Activated CD8-positive, alpha-beta memory T cell treated with anti-CD3 and anti-CD28 coated beads, Interleukin-2, amount 10 ng/mL, durations not matched to agents 7 days and 5 days (primary cell): ENCODE results near the gene ZDHHC24. TPM values are rescaled to one million over a fixed set of nuclear protein-coding genes. Genes with fewer than 3 reads are reported as not detected.

ENCODE experiments used
- ATAC-seq: fragments of 150-1000 bp; cut with Tn5 transposase; one replicate; pipeline ENCODE4 v1.10.0; 2021; ENCODE audit warnings: moderate library complexity
- CTCF ChIA-PET: fragments of 350-600 bp; sonication (Branson Sonifier 250); formaldehyde crosslinking; loops from one replicate; lab custom pipeline; 2021; ENCODE audit warnings: antibody characterized with exemption; lab: Charles Lee
- DNase-seq: peaks from one replicate; pipeline ENCODE4 v3.0.0-alpha.2; 2020
- H3K27ac Mint-ChIP-seq: one replicate; pipeline ENCODE4 v1.8.0; 2021; ENCODE audit warnings: mild to moderate bottlenecking, mixed read lengths
- H3K27me3 Mint-ChIP-seq: one replicate; pipeline ENCODE4 v1.8.0; 2021; ENCODE audit warnings: mixed read lengths
- H3K36me3 Mint-ChIP-seq: one replicate; pipeline ENCODE4 v1.8.0; 2021; ENCODE audit warnings: mild to moderate bottlenecking, mixed read lengths
- H3K4me1 Mint-ChIP-seq: one replicate; pipeline ENCODE4 v1.8.0; 2021; ENCODE audit warnings: mixed read lengths
- H3K4me3 Mint-ChIP-seq: one replicate; pipeline ENCODE4 v1.8.0; 2021; ENCODE audit warnings: mild to moderate bottlenecking, moderate library complexity, mixed read lengths
- H3K9me3 Mint-ChIP-seq: one replicate; pipeline ENCODE4 v1.8.0; 2022; ENCODE audit warnings: low read depth, mixed read lengths
- total RNA-seq, 2 experiments: library from RNA; stranded (reverse); gene quantifications; one replicate each; pipeline ENCODE4 v1.2.3, GENCODE V29; 2021

Gene ZDHHC24
- total RNA-seq, 2 experiments from 2014 or later = 18.7 to 19.8 TPM

DNA sequence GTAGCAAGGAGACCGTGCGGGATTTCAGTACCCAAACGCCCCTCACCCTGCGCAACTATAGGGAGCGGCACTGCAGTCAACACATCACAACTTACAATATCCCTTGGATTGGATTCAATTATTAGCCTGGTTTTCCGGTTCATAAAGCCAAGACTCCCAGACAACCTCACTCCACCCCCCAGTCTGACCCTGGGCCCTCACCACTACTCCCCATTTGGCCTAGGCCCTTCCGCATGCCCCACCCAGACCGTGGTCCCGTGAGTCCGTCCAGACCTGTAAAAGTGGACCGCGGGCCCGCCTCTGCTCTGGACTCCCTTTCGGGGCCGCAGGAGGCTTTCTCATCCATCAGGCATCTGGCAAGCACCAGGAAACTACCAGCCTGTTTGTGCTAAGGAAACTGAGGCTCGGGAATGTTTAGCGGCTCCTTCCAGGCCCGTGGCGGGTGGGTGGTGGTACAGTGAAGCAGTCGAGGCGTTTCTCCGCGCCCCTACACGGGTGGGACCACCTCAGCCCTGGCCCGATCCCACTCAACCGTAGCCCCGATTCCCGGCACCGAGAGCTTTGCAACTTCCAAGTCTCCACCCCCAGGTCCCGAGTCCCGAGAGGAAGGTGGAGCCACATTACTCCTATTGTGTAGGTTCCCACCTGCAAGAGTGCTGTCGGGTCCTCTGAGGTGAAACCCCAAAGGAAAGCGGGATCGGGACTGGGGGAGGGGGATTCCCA, 66.3 kb downstream of the ZDHHC24 start:
- Mint-ChIP-seq H3K27me3 (no peaks in the 10 kb centered on the region), H3K4me3 (peak overlapping the region; percentile 91), H3K4me1 (peaks cover 31% of the 10 kb centered on the region), H3K36me3 (peaks cover 7% of the 10 kb centered on the region), H3K27ac (peak overlapping the region; percentile 93), H3K9me3 (no peaks in the 10 kb centered on the region)
- no peak for ATAC-seq
- no peak for DNase-seq
- CTCF ChIA-PET = interaction anchor here (0.8 to 3.7 kb wide), 18 partner anchors 10 to 198 kb away, joined by 3 to 43 read pairs (median 5); partner anchors contain the start of genes MRPL11, PELI3, RBM4 and RBM4B

DNA sequence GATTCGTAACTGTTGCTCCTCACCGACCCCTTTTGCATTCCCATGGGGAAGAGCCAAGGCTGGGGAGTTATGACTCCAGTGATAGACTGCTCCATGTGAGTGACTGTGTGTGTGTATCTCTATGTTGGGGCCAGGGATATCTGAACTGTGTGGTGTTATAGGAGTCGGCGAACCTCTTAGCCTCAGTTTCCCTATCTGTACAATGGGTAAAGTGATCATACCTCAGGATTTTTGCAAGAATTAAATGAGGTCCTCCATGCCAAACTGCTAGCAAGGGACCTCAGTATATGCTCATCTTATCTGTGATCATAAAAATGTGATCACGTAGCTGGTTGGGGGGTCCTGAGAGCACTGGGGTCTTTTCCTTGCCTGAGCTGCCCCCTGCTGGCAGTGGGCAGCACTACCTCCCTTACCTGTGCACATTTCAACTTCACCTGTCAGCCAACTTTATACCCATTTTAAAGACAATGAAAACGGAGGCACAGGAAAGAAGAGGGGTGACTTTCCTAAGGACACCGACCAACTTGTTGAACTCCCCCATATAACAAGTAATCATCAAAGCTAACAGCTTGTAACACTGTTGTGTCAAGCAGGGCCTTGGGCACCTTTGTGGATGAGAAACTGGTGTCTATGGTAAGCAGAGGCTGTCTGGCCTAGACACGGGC, 67.0 kb downstream of the ZDHHC24 start:
- ATAC-seq (no peak), DNase-seq (no peak)
- Mint-ChIP-seq H3K27me3 (no peaks in the 10 kb centered on the region), H3K36me3 (peaks cover 7% of the 10 kb centered on the region), H3K9me3 (no peaks in the 10 kb centered on the region), H3K4me1 (peaks cover 31% of the 10 kb centered on the region), H3K4me3 (peak overlapping the region; percentile 91), H3K27ac (peak overlapping the region; percentile 93)
- CTCF ChIA-PET = interaction anchor here (0.8 to 3.7 kb wide), 9 partner anchors 11 to 199 kb away, joined by 3 to 43 read pairs (median 5); partner anchors contain the start of genes MRPL11, PELI3 and RBM4B

DNA sequence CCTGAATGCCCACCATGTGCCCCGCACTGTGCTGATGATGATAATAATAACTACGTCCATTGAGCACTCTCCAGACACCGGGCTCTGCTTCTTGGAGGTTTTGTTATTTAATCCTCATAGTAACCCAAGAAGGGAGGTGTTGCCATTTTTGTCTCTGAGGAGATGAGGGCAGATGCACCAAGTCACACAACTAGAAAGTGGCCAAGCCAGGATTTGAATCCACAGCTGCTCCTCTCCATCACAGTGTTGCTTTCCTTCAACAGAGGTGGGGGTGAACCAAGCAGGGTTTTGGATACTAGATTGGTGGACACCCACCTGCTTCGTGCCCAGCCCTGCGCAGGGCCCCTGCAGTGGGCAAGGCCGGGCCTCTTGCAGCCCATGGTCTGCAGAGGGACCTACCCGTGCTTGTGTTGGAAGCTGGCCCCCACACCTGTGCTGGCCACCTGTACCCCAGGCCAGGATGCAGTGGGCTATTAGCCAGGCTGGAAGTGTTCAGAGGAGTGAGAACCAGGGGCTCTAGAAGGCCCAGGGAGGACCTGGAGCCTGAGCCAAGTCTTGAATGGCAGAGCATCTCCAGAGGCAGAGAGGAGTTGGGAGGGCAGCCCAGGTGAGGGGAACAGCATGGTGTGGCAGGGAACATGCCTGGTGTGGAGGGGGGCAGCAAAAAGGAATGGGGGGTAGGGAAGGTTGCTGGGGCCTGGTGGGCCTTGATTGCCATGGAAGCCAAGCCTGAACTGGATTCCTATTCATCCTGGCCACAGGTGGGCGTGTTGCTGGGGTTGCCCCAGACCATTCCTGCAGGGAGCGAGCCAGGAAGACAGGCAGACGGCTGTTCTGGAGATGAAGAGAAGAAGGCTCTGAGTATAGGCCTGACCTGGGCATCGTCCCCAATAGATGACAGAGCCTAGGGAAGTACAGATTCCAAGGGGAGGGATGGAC, 68.3 kb downstream of the ZDHHC24 start:
- H3K4me3 Mint-ChIP-seq = no peak overlapping the region
- H3K36me3 Mint-ChIP-seq = peaks cover 3% of the 10 kb centered on the region
- H3K27ac Mint-ChIP-seq = no peak overlapping the region
- CTCF ChIA-PET = interaction anchor here (1.4 to 3.7 kb wide), 4 partner anchors 9 to 92 kb away, joined by 3 to 43 read pairs (median 14); partner anchors contain the start of gene PELI3
- no peaks in the 10 kb centered on the region for H3K27me3 Mint-ChIP-seq
- peaks cover 24% of the 10 kb centered on the region for H3K4me1 Mint-ChIP-seq
- no peak for ATAC-seq
- no peak for DNase-seq
- H3K9me3 Mint-ChIP-seq = no peaks in the 10 kb centered on the region

DNA sequence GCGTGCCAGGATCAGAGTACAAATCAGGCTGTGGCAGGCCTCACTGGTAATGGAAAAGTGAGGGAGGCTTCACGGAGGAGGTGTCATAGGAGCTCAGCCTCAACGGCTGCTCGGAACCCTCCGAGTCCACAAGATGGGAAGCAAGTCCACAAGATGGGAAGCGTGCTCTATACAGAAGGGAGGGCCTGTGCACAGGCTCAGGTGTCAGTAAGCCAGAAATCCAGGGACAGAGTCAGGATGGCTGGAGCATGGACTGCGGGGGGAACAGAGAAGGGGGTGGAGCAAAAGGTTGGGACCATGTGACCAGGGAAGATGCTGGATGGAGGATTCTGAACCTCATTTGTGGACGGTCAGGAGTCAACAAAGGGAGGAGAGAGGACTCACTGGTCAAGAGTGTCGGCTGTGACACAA, 69.0 kb downstream of the ZDHHC24 start:
- H3K27me3 Mint-ChIP-seq = no peaks in the 10 kb centered on the region
- no peak overlapping the region for H3K27ac Mint-ChIP-seq
- CTCF ChIA-PET = no interaction called here
- no peaks in the 10 kb centered on the region for H3K9me3 Mint-ChIP-seq
- DNase-seq (no peak), ATAC-seq (no peak)
- peaks cover 21% of the 10 kb centered on the region for H3K4me1 Mint-ChIP-seq
- H3K4me3 Mint-ChIP-seq = no peak overlapping the region
- H3K36me3 Mint-ChIP-seq = no peaks in the 10 kb centered on the region

DNA sequence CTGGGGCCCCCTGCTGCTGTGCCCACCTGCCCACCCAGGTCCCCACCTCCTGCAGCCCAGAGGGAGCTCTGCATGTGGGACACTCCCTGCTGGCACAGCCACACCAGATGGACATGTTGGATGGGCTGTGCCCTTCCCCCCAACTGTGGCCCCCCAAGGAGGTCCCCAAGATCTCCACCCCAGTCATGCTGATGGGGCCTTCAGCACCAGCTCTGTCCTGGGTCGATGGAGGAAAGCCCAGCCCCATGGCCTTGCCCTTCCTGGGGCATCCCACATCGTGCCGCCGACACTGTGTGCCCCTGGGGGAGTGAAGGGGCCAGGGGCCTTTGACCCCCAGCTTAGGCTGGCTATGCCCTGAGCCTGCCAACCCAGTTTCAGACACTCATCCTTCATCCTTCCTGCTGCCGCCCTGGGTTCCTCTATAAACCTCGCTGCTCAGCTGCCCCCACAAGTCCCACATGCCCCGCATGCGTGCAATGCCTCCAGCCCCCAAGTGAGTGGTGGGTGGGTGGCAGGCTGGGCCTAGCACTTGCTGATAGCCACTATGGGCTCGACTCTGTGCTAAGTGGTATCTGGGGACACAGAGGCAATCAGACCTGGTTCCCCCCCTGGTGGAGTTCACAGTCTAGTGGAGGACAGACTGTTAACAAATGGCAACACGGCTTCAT, 69.5 kb downstream of the ZDHHC24 start:
- peaks cover 18% of the 10 kb centered on the region for H3K4me1 Mint-ChIP-seq
- H3K27me3 Mint-ChIP-seq = no peaks in the 10 kb centered on the region
- H3K36me3 Mint-ChIP-seq = no peaks in the 10 kb centered on the region
- ATAC-seq = no peak
- no peak for DNase-seq
- H3K4me3 Mint-ChIP-seq = no peak overlapping the region
- CTCF ChIA-PET = no interaction called here
- H3K9me3 Mint-ChIP-seq = no peaks in the 10 kb centered on the region
- no peak overlapping the region for H3K27ac Mint-ChIP-seq

DNA sequence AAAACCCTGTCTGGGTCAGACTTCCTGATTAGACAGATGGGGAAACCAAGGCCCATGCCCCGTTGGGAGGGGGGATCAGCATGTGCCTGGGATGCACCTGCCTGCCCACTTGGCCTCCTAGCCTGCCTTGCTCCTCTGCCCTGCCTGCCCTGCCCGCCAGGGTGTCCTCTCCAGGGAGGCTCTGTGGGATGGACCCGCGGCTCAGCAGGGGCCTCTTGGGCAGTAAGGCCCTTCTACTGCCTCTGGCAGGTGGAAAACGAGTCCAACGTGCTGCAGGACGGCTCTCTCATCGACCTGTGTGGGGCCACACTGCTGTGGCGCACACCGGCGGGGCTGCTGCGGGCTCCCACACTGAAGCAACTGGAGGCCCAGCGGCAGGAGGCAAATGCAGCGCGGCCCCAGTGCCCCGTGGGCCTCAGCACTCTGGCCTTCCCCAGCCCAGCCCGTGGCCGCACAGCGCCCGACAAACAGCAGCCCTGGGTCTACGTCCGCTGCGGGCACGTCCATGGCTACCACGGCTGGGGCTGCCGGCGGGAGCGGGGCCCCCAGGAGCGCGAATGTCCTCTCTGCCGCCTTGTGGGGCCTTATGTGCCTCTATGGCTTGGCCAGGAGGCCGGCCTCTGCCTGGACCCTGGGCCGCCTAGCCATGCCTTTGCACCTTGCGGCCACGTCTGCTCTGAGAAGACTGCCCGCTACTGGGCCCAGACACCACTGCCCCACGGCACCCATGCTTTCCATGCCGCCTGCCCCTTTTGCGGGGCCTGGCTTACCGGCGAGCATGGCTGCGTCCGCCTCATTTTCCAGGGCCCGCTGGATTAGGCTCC, 70.3 kb downstream of the ZDHHC24 start:
- H3K27ac Mint-ChIP-seq = no peak overlapping the region
- ATAC-seq (no peak), DNase-seq (no peak)
- H3K4me1 Mint-ChIP-seq = peaks cover 13% of the 10 kb centered on the region
- no peaks in the 10 kb centered on the region for H3K27me3 Mint-ChIP-seq
- H3K9me3 Mint-ChIP-seq = no peaks in the 10 kb centered on the region
- CTCF ChIA-PET = no interaction called here
- H3K36me3 Mint-ChIP-seq = no peaks in the 10 kb centered on the region
- no peak overlapping the region for H3K4me3 Mint-ChIP-seq

DNA sequence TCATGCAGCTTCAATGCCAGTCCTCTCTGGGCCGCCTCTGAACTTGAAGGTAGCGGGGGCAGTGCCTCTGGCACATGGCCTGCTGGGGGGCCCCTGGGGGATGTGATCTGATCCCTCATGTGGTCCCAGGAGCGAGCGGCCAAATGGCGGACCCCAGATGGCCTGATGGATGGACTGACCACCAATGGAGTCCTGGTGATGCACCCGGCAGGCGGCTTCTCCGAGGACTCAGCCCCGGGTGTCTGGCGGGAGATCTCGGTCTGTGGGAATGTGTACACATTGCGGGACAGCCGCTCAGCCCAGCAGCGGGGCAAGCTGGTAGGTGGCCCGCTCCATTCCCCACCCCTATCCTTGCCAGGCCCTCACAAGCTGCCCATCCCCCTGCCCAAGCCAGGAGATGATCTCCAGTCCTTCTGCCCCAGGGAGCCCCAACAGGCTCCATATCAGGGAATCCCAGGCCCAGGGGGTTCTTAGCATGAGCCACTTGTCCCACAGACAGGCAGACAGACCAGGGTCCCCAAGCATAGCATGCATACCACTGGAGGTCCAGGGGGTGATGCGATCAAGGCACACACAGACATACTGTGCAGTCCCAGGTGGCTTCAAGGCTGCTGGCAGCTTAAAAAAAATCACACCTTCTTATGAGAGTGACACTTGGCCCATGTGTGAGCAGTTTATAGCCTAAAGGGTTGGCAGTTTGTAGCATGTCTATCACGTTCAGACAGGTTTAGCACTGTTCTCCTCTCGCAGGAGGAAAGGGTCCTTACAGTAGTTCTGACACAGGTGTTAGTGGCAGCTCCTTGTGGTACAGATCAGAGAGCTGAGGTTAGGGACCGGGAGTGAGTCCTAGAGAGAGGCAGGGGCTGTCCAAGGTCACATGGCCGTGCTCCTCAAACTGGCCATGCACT, 72.0 kb downstream of the ZDHHC24 start:
- Mint-ChIP-seq H3K4me1 (peaks cover 4% of the 10 kb centered on the region), H3K9me3 (no peaks in the 10 kb centered on the region), H3K27ac (no peak overlapping the region), H3K36me3 (no peaks in the 10 kb centered on the region), H3K4me3 (no peak overlapping the region), H3K27me3 (no peaks in the 10 kb centered on the region)
- ATAC-seq = no peak
- CTCF ChIA-PET = no interaction called here
- DNase-seq = no peak

DNA sequence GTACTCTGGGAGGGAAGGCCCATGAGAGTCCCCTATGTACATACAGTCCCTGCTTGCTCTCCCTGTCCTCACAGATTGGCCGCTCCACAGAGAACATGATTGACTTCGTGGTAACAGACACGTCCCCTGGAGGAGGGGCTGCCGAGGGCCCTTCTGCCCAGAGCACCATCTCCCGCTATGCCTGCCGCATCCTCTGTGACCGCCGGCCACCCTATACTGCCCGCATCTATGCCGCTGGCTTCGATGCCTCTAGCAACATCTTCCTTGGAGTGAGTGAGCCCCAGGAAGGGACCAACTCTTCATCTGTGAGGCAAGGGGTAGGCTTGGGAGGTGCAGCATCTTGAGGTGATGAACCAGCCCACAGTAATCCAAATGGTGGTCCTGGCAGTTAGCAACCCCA, 72.7 kb downstream of the ZDHHC24 start:
- H3K4me3 Mint-ChIP-seq = no peak overlapping the region
- DNase-seq (no peak), ATAC-seq (no peak)
- no peaks in the 10 kb centered on the region for H3K27me3 Mint-ChIP-seq
- H3K9me3 Mint-ChIP-seq = no peaks in the 10 kb centered on the region
- CTCF ChIA-PET = no interaction called here
- H3K36me3 Mint-ChIP-seq = no peaks in the 10 kb centered on the region
- peaks cover 3% of the 10 kb centered on the region for H3K4me1 Mint-ChIP-seq
- H3K27ac Mint-ChIP-seq = no peak overlapping the region

DNA sequence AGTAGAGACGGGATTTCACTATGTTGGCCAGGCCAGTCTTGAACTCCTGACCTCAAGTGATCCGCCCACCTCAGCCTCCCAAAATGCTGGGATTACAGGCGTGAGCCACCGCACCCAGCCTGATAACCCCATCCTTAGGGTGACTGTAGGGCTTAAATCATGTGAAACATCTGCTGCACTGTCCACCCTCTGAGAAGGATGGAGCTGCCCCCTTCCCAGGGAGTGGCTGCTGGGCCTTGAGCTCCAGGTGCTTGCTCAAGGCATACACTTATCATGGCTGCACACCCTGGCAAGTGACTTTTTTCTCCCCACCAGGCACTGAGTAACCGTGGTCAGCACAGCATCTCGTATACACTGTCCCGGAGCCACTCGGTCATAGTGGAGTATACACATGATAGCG, 73.8 kb downstream of the ZDHHC24 start:
- H3K4me3 Mint-ChIP-seq = no peak overlapping the region
- ATAC-seq (no peak), DNase-seq (no peak)
- no peak overlapping the region for H3K27ac Mint-ChIP-seq
- H3K9me3 Mint-ChIP-seq = no peaks in the 10 kb centered on the region
- H3K4me1 Mint-ChIP-seq = peaks cover 10% of the 10 kb centered on the region
- CTCF ChIA-PET = no interaction called here
- H3K36me3 Mint-ChIP-seq = no peaks in the 10 kb centered on the region
- H3K27me3 Mint-ChIP-seq = no peaks in the 10 kb centered on the region

DNA sequence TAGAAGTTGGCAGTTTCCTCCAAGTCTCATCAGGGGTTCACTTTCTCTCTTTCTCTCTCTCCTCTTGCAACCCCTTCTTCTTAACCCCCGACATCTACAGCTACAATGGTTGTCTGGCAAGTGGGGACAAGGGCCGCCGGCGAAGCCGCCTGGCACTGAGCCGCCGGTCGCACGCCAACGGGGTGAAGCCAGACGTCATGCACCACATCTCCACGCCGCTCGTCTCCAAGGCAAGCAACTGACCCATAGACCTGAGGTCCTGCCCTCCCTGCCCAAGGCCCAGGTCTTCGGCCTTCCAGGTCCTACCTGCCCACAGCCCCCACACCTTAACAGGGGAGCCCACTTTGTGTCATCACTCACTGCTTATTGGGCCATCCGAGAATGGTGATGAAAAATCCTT, 74.7 kb downstream of the ZDHHC24 start:
- no peak overlapping the region for H3K27ac Mint-ChIP-seq
- H3K4me3 Mint-ChIP-seq = no peak overlapping the region

More for the DNA sequence above, 74.7 kb downstream of the ZDHHC24 start:
- DNase-seq = no peak
- CTCF ChIA-PET = no interaction called here
- Mint-ChIP-seq H3K27me3 (no peaks in the 10 kb centered on the region), H3K4me1 (peaks cover 10% of the 10 kb centered on the region), H3K36me3 (no peaks in the 10 kb centered on the region), H3K9me3 (no peaks in the 10 kb centered on the region)
- no peak for ATAC-seq
